Measurements from ENCODE around the gene LRRC42. TPM values are rescaled to one million over a fixed set of nuclear protein-coding genes. Genes with fewer than 3 reads are reported as not detected.

Gene LRRC42, protein sequence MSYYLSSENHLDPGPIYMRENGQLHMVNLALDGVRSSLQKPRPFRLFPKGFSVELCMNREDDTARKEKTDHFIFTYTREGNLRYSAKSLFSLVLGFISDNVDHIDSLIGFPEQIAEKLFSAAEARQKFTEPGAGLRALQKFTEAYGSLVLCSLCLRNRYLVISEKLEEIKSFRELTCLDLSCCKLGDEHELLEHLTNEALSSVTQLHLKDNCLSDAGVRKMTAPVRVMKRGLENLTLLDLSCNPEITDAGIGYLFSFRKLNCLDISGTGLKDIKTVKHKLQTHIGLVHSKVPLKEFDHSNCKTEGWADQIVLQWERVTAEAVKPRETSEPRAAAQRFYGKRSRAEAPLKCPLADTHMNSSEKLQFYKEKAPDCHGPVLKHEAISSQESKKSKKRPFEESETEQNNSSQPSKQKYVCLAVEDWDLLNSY
- total RNA-seq: 34.4 and 35.3 TPM in 2 replicates

DNA sequence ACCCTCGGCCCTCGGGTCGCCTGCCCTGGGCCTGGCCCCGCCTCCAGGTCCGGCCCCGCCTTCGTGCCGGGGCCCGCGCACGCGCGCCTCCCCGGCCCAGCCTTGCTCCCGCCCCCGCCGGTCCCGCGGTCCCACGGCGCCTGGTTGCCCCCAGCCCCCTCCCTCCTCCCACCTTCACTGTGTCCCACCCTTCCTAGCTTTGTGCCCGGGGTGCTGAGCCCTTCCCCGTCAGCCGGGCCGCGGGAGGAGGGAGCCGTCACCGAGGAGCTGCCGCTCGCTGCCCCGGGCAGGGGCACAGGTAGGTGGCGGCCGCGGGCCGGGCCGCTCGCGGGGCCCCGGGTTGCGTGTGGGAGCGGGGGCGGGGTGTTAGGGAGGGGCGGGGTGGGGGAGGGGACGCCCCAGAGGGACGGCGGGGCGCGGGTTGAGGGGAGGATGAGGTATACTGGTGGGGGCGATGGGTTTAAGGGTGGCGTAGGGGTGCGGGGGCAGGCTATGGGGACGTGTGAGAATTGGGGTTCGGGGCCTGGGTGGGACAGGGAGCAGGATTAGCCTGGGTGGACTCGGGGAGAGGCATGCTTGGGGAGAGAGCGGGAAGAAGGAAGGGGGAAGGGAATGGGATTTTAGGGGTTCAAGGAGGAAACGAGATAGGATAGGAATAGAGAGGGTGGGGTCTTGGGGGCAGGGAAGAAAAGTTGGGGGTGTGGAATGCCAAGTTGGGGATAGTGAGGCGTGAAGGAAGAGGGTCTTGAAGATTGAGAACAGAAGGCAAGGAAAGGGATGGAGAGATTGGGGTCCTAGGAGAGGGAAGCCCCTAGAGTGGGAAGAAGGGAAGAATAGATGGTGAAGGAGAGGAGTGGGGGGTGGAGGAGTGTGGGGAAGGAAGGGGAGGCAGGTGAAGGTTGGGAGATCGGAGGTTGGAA, at the start of gene LRRC42:
Gene LRRC42, plus strand, starts transcription at position 99 of the 920 bp plus-strand sequence. CDS start 5,650 bp downstream, outside the sequence.

DNA sequence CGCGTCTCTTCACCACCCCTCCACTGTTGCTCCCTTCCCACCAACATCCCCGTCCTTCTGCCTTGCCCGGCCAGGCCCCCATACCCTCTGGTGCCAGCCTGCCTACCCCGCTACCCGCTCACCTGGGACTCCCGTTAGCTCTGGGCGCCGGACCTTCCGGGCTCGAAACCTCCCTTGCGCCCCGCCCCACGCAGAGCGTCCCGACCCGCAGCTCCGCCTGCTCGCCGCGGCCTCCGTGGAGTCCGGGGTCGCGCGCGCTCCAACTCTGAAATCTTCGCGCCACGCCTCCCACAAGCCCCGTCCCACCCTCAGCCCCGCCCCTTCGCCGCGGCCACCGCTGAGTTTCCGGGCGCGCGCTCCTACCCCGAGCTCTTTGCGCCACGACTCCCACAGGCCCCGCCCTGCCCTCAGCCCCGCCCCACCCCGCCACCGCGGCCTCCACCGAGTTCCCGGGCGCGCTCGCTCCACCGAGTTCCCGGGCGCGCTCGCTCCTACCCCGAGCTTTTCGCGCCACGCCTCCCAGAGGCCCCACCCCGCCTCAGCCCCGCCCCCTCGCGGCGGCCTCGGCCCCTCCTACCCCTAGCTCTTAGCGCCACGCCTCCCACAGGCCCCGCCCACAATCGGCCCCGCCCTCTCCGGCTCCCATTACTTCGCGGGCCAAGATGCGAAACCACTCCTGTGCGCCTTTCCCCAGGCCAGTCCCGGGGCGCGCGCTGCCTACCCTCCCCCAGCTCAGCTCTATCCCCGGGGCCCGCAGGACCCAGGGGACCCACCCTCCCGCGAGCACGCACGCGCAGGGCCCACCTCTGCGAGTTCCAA, 508 bp upstream of the LRRC42 start, which contains the start of gene IFT25:
Gene IFT25, minus strand, starts transcription at position 267 of the 819 bp plus-strand sequence. CDS start 5,617 bp downstream, outside the sequence.

Other genes starting within 250 kb of the LRRC42 start
- gene GLIS1, start 207.2 kb upstream of the LRRC42 start, total RNA-seq: 0.58 and 1.7 TPM in 2 replicates
- 8.6 and 24.4 TPM in 2 replicates for gene NDC1, start 108.1 kb upstream of the LRRC42 start, total RNA-seq
- gene YIPF1, start 56.6 kb upstream of the LRRC42 start, total RNA-seq: 22.5 and 25.8 TPM in 2 replicates
- gene DIO1, start 52.2 kb upstream of the LRRC42 start, total RNA-seq: under 0.01 TPM in 1 of 2 replicates, not detected in the other
- gene IFT25, start 651 bp upstream of the LRRC42 start, total RNA-seq: 12.1 and 40.3 TPM in 2 replicates
- gene LDLRAD1, start 71.8 kb downstream of the LRRC42 start, total RNA-seq: not detected in 2 replicates
- gene TMEM59, start 106.9 kb downstream of the LRRC42 start, total RNA-seq: 297 and 392 TPM in 2 replicates
- gene TCEANC2, start 107.3 kb downstream of the LRRC42 start, total RNA-seq: 4.5 and 5.8 TPM in 2 replicates
- gene CDCP2, start 206.7 kb downstream of the LRRC42 start, total RNA-seq: not detected in 2 replicates

Data from smooth muscle cell of trachea (primary cell).